ENCODE results near the gene PF4V1.
A peak's percentile ranks its signal among the peaks of the same experiment; 100 is the strongest.

The PF4V1 gene

DNA sequence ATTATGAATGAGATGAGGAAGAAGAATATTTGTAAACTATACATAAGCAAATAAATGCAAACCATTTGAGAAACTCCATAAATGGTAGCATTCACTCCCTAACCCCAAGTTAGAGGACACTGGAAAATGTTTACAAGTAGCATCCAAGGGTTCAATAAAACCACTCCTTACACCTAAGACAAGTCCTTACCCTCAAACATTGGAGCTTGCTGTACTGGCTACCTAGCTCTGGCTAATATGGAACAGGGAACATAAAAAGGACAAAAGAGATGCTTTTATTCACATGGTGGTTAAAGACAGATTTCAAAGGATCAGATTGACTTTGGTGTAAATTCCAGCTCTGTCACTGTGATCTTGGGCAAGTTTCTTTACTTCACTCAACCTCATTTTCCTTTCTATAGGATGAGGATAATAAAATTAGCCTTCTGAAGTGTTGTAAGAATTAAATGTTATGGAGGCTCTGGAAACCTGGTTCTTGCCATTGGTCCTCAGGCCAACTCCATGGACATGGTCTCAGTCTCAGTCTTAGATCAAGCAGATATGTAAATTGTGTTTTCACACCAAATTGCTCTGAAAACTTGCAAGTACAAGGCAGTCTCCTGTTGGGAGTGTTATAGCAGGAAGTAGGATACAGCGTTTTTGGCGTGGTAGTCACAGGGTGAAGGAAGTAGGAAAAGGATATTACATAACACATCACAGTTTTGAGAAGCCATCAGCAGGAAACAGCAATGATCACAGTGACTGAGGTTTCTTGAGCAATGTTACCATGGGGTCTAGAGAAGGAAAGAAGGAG is 19.4 kb downstream of the PF4V1 start:
- peak; percentile 78 for DNase-seq (ENCODE audit: low read depth)
- H3K4me3 ChIP-seq (ENCODE audit: low read depth, low read length) = no peak overlapping the region
- no peak for TF ChIP-seq CTCF (conservative IDR thresholded peaks at IDR 0.05; ENCODE audit: low read depth, low read length)

- no peak for DNase-seq (ENCODE audit: low read depth)
- no peak overlapping the region for H3K4me3 ChIP-seq (ENCODE audit: low read depth, low read length)
- no peak for TF ChIP-seq CTCF (conservative IDR thresholded peaks at IDR 0.05; ENCODE audit: low read depth, low read length)
Observed at GRCh38 chr4:73874386-73874785, 21.3 kb downstream of the PF4V1 start.

DNA sequence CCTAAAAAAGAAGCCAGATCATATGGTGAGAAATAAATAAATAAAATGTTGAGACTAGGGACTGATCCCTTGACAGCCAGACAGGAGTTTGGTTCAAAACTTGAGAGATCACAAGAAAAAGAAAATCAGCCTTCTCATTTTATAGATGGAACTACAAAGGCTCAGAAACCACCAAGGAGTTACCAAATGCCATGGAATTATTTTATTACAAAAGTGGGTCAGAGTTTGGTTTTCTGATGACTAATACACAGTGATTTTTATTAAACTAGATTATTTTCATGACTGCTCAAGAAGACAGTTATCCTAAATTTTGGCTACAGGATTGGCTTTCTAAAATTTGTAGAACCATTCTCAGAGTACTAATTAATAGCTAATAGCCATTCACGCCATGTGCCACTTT is 22.3 kb downstream of the PF4V1 start:
- no peak overlapping the region for H3K4me3 ChIP-seq (ENCODE audit: low read depth, low read length)

DNA sequence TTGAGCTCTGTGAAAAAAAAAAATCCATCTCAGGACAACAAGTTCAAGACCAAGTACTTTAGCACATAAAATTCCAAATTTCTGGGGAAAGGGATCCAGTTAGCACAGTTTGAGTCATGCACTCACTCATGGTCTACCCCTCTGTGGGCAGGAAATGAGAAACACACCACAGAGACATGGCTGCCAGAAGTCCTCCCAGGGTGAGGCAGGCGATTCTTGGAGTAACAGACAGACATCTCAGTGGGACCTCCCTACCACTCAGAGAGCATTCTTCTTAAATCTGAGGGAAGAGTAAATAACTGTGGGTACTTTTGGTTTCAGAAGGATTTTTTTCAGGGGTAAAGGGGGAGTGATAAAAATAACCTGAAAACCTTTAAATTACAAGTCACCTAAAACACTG is 30.2 kb downstream of the PF4V1 start:
- peak; percentile 77 for DNase-seq (ENCODE audit: low read depth)
- H3K4me3 ChIP-seq (ENCODE audit: low read depth, low read length) = no peak overlapping the region
- TF ChIP-seq CTCF (conservative IDR thresholded peaks at IDR 0.05; ENCODE audit: low read depth, low read length) = no peak

More for the DNA sequence above, 22.3 kb downstream of the PF4V1 start:
- no peak for TF ChIP-seq CTCF (conservative IDR thresholded peaks at IDR 0.05; ENCODE audit: low read depth, low read length)
- DNase-seq (ENCODE audit: low read depth) = no peak

DNA sequence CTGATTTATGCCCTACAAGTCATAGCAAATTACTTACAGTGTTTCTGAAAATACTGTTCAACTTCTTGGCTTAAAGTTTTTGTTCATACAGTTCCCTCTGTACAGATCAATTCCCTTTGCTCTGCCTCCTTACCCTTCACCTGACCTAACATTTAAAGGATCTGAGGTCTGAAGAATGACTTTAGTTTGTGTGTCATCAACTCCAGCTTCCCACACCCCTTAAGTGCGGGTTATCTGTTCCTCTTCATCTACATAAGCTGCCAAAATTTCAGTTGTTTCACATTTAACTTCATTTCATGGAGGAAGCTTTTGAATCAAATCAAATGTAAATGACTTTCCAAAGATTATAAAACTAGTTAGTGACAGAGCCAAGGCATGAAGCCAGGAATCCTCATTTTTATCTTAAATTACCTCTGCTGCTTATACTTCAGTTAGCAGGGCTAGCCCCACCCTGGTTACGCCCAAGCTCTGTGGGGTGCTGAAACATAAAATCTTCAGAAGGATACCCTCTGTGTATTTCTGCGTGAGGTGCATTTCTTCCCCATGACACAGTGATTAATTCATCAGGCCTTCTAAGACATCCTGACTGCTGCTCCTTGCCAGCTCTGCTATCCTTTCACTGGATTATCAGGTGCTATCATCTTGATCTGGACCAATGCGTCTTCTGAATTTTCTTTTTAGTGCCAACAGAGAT is 32.6 kb downstream of the PF4V1 start:
- H3K4me3 ChIP-seq (ENCODE audit: low read depth, low read length) = no peak overlapping the region
- no peak for TF ChIP-seq CTCF (conservative IDR thresholded peaks at IDR 0.05; ENCODE audit: low read depth, low read length)
- DNase-seq (ENCODE audit: low read depth) = peak; percentile 74

GRCh38 chr4:73891326-73891725 is 38.2 kb downstream of the PF4V1 start:
- no peak for TF ChIP-seq CTCF (conservative IDR thresholded peaks at IDR 0.05; ENCODE audit: low read depth, low read length)
- DNase-seq (ENCODE audit: low read depth) = no peak
- H3K4me3 ChIP-seq (ENCODE audit: low read depth, low read length) = no peak overlapping the region
